ENCODE data around the gene CASTOR1. TPM values are rescaled to one million over a fixed set of nuclear protein-coding genes. Genes with fewer than 3 reads are reported as not detected.

The CASTOR1 gene
- total RNA-seq, 6 experiments from 2014 or later, result 0.86 to 8.6 (median 4.0) TPM

GRCh38 chr22:30287648-30288418 is 1.5 kb downstream of the CASTOR1 start:
- H3K27me3 ChIP-seq, result no peaks in the 10 kb centered on the region
- ATAC-seq, result peak; percentile 70 to 78 (median 72)
- TF ChIP-seq, protein P1, sequence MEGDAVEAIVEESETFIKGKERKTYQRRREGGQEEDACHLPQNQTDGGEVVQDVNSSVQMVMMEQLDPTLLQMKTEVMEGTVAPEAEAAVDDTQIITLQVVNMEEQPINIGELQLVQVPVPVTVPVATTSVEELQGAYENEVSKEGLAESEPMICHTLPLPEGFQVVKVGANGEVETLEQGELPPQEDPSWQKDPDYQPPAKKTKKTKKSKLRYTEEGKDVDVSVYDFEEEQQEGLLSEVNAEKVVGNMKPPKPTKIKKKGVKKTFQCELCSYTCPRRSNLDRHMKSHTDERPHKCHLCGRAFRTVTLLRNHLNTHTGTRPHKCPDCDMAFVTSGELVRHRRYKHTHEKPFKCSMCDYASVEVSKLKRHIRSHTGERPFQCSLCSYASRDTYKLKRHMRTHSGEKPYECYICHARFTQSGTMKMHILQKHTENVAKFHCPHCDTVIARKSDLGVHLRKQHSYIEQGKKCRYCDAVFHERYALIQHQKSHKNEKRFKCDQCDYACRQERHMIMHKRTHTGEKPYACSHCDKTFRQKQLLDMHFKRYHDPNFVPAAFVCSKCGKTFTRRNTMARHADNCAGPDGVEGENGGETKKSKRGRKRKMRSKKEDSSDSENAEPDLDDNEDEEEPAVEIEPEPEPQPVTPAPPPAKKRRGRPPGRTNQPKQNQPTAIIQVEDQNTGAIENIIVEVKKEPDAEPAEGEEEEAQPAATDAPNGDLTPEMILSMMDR (IDR thresholded peaks at IDR 0.05), result peak; percentile 70 to 81 (median 71)
- TF ChIP-seq POLR2A (IDR thresholded peaks at IDR 0.05), result peak; percentile 15
- H3K9me3 ChIP-seq, result no peaks in the 10 kb centered on the region
- H3K4me1 ChIP-seq, result peaks cover 0 to 35% (median 19%) of the 10 kb centered on the region in 4 donors
- peak overlapping the region; percentile 61 to 84 (median 74) for H3K4me3 ChIP-seq
- whole genome bisulfite sequencing (ENCODE audit: insufficient coverage, low coverage, low lambda C conversion rate, missing lambda C conversion rate), result 0% methylated on average over 4 of the region's 5 CpGs
- peaks cover 0 to 22% (median 8%) of the 10 kb centered on the region in 4 donors for H3K36me3 ChIP-seq
- intact Hi-C loops (cut with DNase I), result no loop called here
- peak; percentile 87 to 91 (median 91) for DNase-seq
- H3K27ac ChIP-seq, result peak overlapping the region in 2 of 3 donors; percentile 50 to 65

DNA sequence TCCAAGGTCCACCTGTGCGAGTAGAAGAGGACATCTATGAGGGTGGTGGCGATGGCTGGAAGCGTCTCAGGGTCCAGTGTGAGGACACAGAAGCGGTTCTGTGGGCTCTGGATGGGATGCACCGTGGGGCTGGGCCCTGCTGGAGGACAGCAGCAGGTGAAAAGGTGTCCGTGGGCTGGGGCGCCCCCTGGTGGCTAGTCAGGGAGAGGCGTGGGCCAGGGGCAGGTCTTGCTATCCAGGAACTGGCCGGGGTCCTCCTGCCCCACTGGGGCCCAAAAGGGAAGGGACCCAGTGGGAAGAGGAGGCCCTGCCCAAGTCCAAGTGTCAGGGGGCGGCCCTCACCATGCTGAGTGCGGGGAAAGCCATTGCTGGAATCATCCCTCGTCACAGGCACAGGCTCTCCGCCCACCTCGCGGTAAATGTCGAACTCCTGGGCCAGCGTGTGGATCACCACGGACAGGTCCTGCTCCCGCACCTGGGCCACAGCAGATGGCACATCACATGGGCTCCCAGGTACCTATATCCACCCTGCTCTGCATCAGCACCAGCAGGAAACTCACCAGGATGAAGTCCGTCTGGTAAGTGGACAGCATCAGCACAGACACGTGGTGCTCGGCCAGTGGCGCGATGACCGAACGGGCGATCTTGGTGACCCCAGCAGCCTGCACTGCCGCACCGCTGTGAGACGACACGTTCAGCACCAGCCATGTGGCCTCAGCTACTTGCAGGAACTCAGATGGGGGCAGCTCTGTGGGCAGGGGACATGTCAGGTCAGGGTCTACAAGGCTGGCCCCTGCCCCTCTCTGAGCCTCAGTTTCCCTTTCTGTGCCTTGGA is 2.3 kb downstream of the CASTOR1 start:
- no peak for TF ChIP-seq POLR2A (IDR thresholded peaks at IDR 0.05)
- TF ChIP-seq, protein P1 (IDR thresholded peaks at IDR 0.05), result peak; percentile 86 to 93 (median 90)
- no peak overlapping the region for H3K27ac ChIP-seq
- DNase-seq (peak; percentile 79 to 85 (median 82)), ATAC-seq (peak in 1 of 4 donors; percentile 6)
- no peak overlapping the region for H3K4me3 ChIP-seq
- no peaks in the 10 kb centered on the region for H3K9me3 ChIP-seq
- WGBS (ENCODE audit: insufficient coverage, low coverage, low lambda C conversion rate, missing lambda C conversion rate), result 53% methylated on average over 6 of the region's 31 CpGs
- intact Hi-C loops (cut with DNase I), result no loop called here
- H3K27me3 ChIP-seq, result no peaks in the 10 kb centered on the region
- H3K36me3 ChIP-seq, result peaks cover 0 to 18% (median 6%) of the 10 kb centered on the region in 4 donors
- H3K4me1 ChIP-seq, result peaks cover 0 to 34% (median 19%) of the 10 kb centered on the region in 4 donors

DNA sequence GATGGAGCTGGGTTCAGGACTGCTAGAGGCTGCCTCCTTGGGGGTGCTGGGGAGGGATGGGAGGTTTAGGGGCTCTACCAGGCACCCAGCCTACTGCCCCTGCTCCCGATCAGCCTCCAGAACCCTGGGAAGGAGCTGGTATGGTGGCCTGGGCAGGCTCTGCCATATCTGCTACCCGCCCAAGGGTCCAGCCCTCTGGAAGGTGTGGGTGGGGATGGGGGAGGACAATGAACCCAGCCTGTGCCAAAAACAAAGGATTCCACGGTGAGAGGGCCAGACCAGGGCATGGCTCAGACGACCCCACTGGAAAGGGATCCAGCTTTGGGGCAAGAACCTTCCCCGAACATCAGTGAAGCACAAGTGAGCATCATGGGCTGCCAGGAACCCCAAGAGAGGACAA is 3.0 kb downstream of the CASTOR1 start:
- H3K27ac ChIP-seq, result no peak overlapping the region
- peaks cover 0 to 15% (median 6%) of the 10 kb centered on the region in 4 donors for H3K36me3 ChIP-seq
- no peak overlapping the region for H3K4me3 ChIP-seq
- ATAC-seq (no peak), DNase-seq (no peak)
- H3K27me3 ChIP-seq, result no peaks in the 10 kb centered on the region
- H3K9me3 ChIP-seq, result no peaks in the 10 kb centered on the region
- intact Hi-C loops (cut with DNase I), result no loop called here
- TF ChIP-seq, protein P1 (IDR thresholded peaks at IDR 0.05), result no peak
- no peak for TF ChIP-seq POLR2A (IDR thresholded peaks at IDR 0.05)
- peaks cover 0 to 27% (median 16%) of the 10 kb centered on the region in 4 donors for H3K4me1 ChIP-seq
- 62% methylated on average over 3 of the region's 5 CpGs for WGBS (ENCODE audit: insufficient coverage, low coverage, low lambda C conversion rate, missing lambda C conversion rate)

GRCh38 chr22:30285846-30286200 is 3.5 kb downstream of the CASTOR1 start:
- no peaks in the 10 kb centered on the region for H3K27me3 ChIP-seq
- no CpG with 5 or more reads among the region's 8 CpGs for WGBS (ENCODE audit: insufficient coverage, low coverage, low lambda C conversion rate, missing lambda C conversion rate)
- H3K27ac ChIP-seq, result no peak overlapping the region
- H3K4me1 ChIP-seq, result peaks cover 0 to 22% (median 12%) of the 10 kb centered on the region in 4 donors
- H3K9me3 ChIP-seq, result no peaks in the 10 kb centered on the region
- no peak for TF ChIP-seq POLR2A (IDR thresholded peaks at IDR 0.05)
- TF ChIP-seq, protein P1 (IDR thresholded peaks at IDR 0.05), result no peak
- H3K36me3 ChIP-seq, result peaks cover 0 to 15% (median 6%) of the 10 kb centered on the region in 4 donors
- ATAC-seq, result no peak
- DNase-seq, result no peak
- no peak overlapping the region for H3K4me3 ChIP-seq
- intact Hi-C loops (cut with DNase I), result no loop called here
